GM19395 (cell line): ENCODE results near the gene C16orf46.

Experiments
- ATAC-seq: cut with Tn5 transposase; IDR thresholded peaks from one replicate; pipeline ENCODE4 v1.9.1; 2021; ENCODE audit warnings: mild to moderate bottlenecking, moderate library complexity; ENCODE audit not compliant: unreplicated experiment

C16orf46 gene

GRCh38 chr16:81076566-81077075 lies 417 bp downstream of the C16orf46 start:
- ATAC-seq, result peak; percentile 88

GRCh38 chr16:81073560-81074330 lies 3.3 kb downstream of the C16orf46 start:
- no peak for ATAC-seq

DNA sequence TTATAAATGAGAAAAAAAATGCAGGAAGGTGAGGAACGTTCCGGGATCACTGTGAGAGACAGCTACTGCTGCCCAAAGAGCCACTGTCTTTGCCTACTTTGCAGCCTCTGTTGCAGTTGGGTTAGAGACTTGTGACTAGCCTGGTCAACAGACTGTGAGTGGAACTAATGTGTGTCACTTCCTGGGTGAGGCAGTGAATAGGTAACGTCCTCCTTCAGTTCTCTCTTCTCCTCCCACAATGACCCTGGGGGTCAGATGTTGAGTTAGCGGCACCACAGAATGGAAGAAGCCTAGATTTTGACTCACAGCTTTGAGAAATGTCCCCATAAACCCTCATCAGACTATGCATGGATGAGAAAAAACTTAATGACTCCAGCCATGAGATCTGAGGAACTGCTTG lies 5.2 kb downstream of the C16orf46 start:
- no peak for ATAC-seq

DNA sequence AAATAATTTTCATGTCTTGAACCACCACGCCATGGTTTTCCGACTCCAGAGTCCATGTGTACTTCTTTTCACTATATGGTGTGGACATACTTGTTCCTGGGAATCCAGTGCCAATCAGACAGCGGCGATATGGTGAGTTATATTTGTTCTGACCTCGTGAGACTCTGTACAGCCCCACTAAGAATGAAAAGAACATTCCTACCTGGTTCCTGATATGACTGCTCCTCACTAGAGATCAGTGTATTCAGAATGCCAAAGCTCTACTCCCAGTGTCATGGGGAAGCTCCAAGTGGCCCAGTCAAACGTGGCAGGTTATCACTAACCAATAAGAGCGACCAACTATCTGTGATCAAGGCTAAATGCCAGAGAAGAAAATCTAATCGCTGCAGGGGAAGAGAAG lies 6.1 kb downstream of the C16orf46 start:
- no peak for ATAC-seq

- no peak for ATAC-seq
Observed at GRCh38 chr16:81069063-81069462, 8.0 kb downstream of the C16orf46 start.

- no peak for ATAC-seq
Observed at GRCh38 chr16:81067166-81067565, 9.9 kb downstream of the C16orf46 start.

- ATAC-seq, result no peak
Observed at GRCh38 chr16:81066681-81067080, 10.4 kb downstream of the C16orf46 start.

- no peak for ATAC-seq
Observed at GRCh38 chr16:81061871-81062608, 15.0 kb downstream of the C16orf46 start.

DNA sequence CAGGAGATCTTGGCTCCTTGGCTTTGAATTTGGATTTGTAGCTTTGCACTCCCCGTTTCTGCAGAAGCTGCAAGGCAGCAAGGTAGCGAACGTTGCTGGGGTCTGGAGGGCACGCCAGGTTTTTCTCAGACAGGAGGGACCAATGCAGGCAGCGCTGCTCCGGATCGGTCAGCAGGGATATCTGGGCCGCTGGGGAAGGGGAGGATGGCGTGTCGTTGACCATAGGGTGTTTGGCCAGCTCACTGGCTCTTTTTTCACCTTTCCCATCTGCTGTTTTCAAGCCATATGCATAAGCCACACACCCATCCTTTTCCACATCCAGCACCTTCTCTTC lies 15.8 kb downstream of the C16orf46 start:
- ATAC-seq, result no peak

- no peak for ATAC-seq
Observed at GRCh38 chr16:81060576-81061306, 16.3 kb downstream of the C16orf46 start.

- ATAC-seq, result no peak
Observed at GRCh38 chr16:81053761-81054160, 23.3 kb downstream of the C16orf46 start.

DNA sequence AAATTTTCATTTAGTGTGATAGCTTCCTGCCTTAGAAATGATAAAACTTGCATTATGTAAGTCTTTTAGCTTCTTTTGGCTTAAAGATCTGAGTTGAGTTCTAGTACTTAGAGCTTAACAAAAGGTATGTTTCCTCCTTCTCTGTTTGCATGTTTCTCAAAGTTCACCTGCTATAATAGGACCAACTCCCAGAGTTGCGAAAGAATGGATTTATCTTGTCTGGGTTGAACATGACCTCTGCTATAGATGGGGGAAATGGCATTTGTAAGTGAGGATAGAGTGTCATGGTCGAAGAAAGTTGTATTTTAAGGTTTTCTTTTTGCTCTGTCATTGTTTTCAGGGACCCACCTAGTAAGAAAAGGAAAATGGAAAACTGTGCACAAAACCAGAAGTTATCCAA lies 34.2 kb downstream of the C16orf46 start:
- no peak for ATAC-seq

DNA sequence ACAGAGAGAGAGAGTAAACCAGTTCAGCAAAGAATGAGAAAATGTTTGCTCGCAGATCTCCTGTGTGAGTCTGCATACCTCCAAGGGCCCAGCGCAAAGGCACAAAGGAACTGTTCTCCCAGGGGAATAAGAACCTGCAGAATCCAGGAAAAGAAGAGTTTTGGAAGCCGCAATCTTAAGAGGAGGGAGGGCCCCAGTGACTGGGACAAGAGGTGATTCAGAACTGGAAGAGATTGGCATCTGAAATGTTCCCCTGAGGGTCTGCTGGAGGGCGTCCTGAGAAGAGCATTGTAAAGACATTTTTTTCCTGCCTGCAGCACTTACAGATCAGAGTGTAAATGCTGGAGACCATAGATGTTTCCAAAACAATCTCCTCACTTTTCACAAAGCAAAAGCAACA lies 35.3 kb downstream of the C16orf46 start:
- no peak for ATAC-seq

DNA sequence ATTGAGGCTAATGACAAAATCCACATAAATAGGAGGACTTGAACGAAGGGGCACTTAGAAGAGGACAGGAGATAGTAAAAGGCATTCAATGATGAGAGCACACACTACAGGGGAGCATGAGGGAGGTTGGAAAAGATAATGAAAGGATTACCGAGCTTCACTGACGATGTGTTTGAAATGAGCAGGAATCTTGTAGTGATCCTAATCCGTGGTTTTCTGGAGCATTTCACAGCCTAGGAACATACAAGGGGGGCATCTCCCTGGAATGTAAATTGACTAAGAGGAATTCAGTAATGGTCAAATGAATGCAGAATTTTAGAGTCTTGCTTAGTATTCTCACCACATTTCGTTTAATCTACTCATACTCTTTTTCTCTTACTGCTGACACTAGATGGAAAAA lies 36.2 kb downstream of the C16orf46 start:
- no peak for ATAC-seq

DNA sequence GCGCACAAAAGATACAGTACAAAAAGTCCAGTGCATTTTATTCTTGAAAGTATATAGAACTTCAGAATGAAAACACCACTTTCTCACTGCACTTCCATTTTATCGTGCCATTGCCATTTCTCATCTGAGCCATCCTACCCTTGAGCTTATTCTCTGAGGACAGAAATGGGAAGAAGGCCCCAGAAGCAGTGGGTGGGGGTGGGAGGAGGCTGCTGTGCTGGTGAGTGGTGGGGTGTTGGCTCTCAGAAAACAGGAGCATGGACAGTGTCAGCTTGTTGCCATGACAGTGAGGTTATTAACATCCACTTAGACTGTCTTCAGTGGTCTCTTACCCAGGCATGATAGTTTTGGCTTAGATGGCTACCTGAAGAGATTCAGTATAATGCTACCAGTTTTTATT lies 36.9 kb downstream of the C16orf46 start:
- no peak for ATAC-seq

DNA sequence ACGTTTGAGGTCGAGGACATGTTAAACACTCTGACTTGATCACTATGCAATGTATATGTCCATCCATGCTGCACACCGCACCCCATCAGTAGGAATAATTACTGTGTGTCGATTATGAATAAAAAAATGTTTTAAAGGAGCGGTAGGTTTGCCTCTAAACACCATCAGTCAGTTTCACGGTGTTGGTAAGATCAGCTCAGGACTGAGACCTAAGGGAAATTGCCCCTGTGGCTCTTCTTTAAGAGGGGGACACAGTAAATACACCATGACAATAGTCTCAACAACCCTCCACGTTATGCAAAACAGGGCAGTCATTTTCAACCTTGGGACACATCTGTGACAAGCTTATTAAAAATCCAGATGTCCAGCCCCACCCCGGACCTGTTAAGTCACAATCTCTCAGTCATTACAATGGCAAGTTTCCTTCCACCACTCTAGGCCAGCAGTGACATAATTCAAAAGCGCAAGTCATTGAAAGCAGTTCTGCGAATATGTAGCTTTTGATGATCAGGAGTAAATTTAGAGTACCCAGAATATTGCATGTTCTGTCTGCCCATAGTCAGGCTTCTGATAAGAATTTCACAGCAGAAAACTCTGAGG lies 40.2 kb downstream of the C16orf46 start:
- peak; percentile 5 for ATAC-seq

DNA sequence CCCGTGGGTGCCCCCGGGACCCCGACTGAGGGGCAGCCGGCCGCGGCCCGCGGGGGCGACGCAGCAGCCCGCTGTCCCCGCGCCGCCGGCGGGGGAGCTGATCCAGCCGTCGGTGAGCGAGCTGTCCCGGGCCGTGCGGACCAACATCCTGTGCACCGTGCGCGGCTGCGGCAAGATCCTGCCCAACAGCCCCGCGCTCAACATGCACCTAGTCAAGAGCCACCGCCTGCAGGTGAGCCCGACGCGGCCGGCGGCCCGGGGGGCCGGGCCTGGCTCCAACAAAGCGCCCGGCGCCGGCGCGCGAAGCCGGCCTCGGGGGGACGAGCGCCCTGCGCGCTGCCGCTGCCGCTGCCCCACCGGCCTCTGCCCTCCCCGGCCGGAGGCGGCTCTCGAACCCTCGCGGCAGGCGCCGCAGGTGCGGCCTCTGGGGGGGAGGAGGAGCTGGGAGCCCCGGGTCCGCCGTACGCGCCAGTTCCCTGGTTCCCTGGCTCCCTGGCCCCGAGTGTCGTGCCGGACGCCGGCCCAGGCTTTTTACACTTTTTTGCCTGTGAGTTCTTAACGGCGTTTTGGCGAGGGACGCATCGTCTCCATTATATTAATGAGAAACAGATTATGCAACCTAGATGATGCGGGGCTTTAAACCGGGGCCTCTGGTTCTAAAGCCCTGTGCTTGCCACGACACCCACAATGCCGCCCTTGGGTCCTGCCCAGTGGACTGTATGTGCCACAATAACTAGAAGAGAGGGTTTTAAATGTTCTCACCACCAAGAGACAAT lies 40.9 kb downstream of the C16orf46 start:
- ATAC-seq, result peak; percentile 57

- ATAC-seq, result peak; percentile 87
Observed at GRCh38 chr16:81035398-81035974, 41.6 kb downstream of the C16orf46 start, which contains the start of gene ATMIN. ATMIN (plus strand) TSS chr16:81035842; CDS start chr16:81035871, 29 bp downstream.

DNA sequence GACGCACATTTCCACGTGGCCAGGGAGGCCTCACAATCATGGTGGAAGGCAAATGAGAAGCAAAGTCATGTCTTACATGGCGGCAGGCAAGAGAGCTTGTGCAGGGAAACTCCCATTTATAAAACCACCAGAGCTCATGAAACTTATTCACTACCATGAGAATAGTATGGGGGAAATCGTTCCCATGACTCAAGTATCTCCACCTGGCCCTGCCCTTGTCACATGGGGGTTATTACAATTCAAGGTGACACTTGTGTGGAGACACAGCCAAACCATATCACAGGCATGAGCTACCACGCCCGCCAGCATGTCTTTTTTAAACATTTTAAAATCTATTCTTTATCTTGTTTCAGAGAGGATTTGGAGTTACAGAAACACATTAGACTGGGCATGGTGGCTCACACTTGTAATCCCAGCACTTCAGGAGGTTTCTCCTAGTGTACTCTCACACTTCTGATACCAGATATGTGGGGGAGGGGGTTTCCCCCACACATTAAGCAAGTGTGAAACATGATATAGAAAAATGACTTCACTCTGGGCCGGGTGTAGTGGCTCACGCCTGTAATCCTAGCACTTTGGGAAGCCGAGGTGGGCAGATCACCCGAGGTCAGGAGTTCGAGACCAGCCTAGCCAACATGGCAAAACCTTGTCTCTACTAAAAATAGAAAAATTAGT lies 47.0 kb downstream of the C16orf46 start:
- no peak for ATAC-seq
